WERI-Rb-1 (cell line): ENCODE results near the gene GPHB5.

Source experiments
- DNase-seq: peaks from one replicate; pipeline ENCODE4 v3.0.0-alpha.2; 2020
- H3K27ac ChIP-seq: fragments of 250-450 bp; sonication (Bioruptor Pico); 2 replicates; pipeline ENCODE4 v1.5.1; 2020; ENCODE audit warnings: mild to moderate bottlenecking, moderate library complexity
- H3K27me3 ChIP-seq: fragments of 250-450 bp; sonication (Bioruptor Pico); 2 replicates; pipeline ENCODE4 v1.5.1; 2021; ENCODE audit warnings: mild to moderate bottlenecking, low read depth, moderate library complexity; ENCODE audit not compliant: insufficient read depth, severe bottlenecking
- H3K36me3 ChIP-seq: fragments of 250-450 bp; sonication (Bioruptor Pico); 2 replicates; pipeline ENCODE4 v1.5.1; 2020; ENCODE audit warnings: mild to moderate bottlenecking, moderate library complexity
- H3K4me3 ChIP-seq: 2 replicates; pipeline ENCODE4 v1.5.1; 2011; ENCODE audit warnings: low read depth, mild to moderate bottlenecking, control low read depth, low read length
- H3K9me3 ChIP-seq: fragments of 250-450 bp; sonication (Bioruptor Pico); 2 replicates; pipeline ENCODE4 v1.5.1; 2021; ENCODE audit warnings: mild to moderate bottlenecking, moderate library complexity; ENCODE audit not compliant: severe bottlenecking
- TF ChIP-seq, protein P1 (sequence below): IDR thresholded peaks from 2 replicates; pipeline ENCODE4 v1.5.1; 2011; ENCODE audit warnings: low read depth, mild to moderate bottlenecking, control low read depth, inconsistent platforms, low read length

Gene GPHB5

DNA sequence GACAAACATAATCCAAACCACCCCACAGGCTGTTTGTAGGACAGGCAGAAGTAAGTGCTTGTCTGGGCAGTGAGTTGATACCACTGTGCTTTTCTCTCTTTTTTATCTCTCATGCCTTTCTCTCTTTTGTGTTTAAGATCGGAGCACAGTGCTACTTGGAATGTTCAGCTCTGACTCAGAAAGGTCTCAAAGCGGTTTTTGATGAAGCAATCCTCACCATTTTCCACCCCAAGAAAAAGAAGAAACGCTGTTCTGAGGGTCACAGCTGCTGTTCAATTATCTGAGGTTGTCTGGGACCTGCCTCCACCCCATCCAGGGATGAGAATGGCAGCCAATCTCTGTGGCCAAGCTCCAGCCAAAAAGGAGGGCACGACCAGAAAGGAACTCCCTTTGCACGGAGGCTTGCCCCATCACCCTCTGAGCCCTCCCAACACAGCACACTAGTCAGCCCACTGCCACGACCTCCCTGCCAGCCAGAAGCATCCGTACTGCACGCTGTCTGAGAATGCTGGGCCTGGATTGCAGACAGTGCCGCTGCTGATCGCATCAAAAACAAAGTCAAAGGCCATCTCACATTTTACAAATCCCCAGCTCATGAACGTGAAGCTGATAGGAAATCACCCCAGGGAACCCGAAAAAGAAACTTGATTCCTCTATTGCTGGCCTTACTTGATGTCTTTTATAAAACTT, 27.8 kb downstream of the GPHB5 start:
- DNase-seq, result no peak
- TF ChIP-seq, protein P1, sequence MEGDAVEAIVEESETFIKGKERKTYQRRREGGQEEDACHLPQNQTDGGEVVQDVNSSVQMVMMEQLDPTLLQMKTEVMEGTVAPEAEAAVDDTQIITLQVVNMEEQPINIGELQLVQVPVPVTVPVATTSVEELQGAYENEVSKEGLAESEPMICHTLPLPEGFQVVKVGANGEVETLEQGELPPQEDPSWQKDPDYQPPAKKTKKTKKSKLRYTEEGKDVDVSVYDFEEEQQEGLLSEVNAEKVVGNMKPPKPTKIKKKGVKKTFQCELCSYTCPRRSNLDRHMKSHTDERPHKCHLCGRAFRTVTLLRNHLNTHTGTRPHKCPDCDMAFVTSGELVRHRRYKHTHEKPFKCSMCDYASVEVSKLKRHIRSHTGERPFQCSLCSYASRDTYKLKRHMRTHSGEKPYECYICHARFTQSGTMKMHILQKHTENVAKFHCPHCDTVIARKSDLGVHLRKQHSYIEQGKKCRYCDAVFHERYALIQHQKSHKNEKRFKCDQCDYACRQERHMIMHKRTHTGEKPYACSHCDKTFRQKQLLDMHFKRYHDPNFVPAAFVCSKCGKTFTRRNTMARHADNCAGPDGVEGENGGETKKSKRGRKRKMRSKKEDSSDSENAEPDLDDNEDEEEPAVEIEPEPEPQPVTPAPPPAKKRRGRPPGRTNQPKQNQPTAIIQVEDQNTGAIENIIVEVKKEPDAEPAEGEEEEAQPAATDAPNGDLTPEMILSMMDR, result no peak
- Histone ChIP-seq H3K27ac (no peak overlapping the region), H3K36me3 (no peaks in the 10 kb centered on the region), H3K9me3 (no peaks in the 10 kb centered on the region), H3K27me3 (no peaks in the 10 kb centered on the region), H3K4me3 (no peak overlapping the region)

DNA sequence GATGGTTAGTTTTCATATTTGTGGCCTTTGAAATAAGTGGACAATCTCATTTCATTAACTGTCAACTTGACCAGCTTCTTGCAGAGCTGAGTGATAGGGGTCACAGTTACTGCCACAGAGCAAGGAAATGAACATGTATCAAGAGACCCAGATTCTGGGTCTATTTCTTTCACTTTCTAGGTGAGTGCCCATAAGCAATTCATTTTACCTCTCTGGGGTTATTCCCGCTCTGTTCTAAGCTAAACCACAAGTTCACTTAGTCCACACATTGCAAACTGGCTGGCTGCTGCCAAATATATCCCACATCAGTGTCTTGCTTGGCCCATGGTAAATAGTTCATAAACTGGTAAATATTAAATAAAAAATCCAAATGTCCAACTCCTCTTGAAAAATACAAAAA, 29.9 kb downstream of the GPHB5 start:
- Histone ChIP-seq H3K36me3 (no peaks in the 10 kb centered on the region), H3K9me3 (no peaks in the 10 kb centered on the region), H3K27ac (no peak overlapping the region), H3K27me3 (no peaks in the 10 kb centered on the region), H3K4me3 (no peak overlapping the region)
- DNase-seq, result no peak
- TF ChIP-seq, protein P1, result no peak

DNA sequence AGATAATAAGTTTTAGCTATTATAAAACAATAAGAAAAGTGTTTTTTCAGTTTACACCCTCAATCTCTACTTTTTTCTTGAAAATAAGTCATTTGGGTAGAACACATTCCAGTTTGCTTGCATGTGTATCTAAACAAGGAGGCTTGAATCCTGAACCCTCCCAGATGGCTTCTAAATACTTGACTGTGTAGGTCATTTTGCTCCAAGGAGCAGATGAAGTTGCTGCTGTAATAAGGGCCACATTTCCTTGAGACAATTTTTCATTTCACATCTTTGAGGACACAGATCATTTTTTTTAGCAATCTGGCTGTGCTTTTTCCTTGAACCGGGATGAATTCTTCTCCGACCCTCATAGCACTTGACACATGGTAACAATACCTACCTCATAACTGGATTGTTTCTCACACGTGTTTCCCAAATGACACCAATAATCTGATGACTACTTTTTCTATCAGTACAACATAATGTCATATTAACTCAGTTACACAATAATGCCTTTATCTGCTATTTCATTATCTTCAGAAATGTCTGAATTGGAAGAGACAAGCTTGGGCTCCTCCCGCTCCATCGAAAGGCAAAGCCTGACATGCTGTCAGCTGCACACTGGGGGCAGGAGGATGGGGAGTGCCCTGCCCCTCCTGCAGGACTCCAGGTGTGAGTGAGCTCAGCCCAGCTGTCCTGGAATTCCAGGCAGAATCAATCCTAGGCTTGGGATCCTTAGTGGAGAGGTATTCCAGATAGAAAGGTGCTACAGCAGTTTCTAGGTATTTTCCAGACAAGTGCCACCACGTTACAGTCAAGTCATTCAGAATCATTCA, 30.9 kb downstream of the GPHB5 start:
- DNase-seq, result no peak
- H3K36me3 ChIP-seq, result no peaks in the 10 kb centered on the region
- TF ChIP-seq, protein P1, result no peak

DNA sequence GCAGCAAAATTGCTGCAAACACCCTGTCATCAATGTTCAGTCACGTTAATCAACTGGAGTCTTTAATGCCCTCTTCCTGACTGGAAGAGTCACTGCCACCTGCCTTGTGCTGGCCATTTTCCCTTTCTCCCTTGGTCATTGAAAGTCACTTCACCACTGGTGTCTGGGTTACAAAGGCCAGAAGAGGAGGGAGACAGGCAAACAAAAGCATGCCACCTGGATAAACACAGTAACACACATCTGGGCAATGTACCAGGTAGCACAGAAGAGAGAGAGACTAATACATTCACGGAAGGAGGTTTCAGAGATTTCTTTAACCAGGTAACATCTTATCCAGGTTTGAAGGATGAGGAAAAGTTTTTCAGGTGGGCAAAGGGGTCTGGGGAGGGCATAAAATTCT, 32.7 kb downstream of the GPHB5 start:
- H3K27me3 ChIP-seq, result no peaks in the 10 kb centered on the region
- TF ChIP-seq, protein P1, result no peak
- H3K4me3 ChIP-seq, result no peak overlapping the region
- no peaks in the 10 kb centered on the region for H3K9me3 ChIP-seq
- H3K27ac ChIP-seq, result no peak overlapping the region
- no peaks in the 10 kb centered on the region for H3K36me3 ChIP-seq
- DNase-seq, result no peak

More for the DNA sequence above, 30.9 kb downstream of the GPHB5 start:
- Histone ChIP-seq H3K9me3 (no peaks in the 10 kb centered on the region), H3K27ac (no peak overlapping the region), H3K4me3 (no peak overlapping the region), H3K27me3 (no peaks in the 10 kb centered on the region)

DNA sequence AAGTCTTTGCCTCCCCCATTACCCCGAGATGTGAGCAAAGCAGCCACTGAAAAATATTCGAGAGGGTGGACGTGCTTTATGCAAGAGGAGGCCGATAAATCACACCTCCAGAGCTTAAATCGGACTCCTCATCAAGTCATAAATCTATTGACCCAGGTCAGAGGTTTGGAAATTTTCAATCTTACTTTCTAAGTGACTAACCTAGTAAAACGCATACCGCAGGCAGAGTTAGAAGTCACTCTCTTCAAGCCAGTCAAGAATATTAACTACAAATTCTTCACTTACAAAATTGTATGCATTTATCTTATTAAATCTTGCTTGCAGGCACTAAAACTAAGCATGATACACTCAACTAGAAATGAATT, 34.9 kb downstream of the GPHB5 start:
- Histone ChIP-seq H3K4me3 (no peak overlapping the region), H3K27me3 (no peaks in the 10 kb centered on the region), H3K27ac (no peak overlapping the region), H3K36me3 (no peaks in the 10 kb centered on the region), H3K9me3 (no peaks in the 10 kb centered on the region)
- DNase-seq, result no peak
- TF ChIP-seq, protein P1, result no peak
